Calu3 (cell line): ENCODE results near the gene GRAMD2A. TPM values are rescaled to one million over a fixed set of nuclear protein-coding genes. Genes with fewer than 3 reads are reported as not detected.

ENCODE experiments used
- BruUV-seq: library from RNA; stranded (reverse); fragments of 400-500 nt; replicated peaks from 2 replicates; lab custom pipeline; 2021; lab: Mats Ljungman, UMichigan
- CTCF ChIA-PET: fragments of 300-600 bp; sonication (Branson Sonifier 250); formaldehyde crosslinking; loops from one replicate; lab custom pipeline; 2022; ENCODE audit warnings: antibody characterized with exemption; lab: Charles Lee
- DNase-seq: peaks from one replicate; pipeline ENCODE4 v3.0.0; 2022
- H3K27ac Mint-ChIP-seq: one replicate; pipeline ENCODE4 v1.8.0; 2022; ENCODE audit warnings: mixed read lengths; ENCODE audit not compliant: unreplicated experiment
- H3K27me3 Mint-ChIP-seq: one replicate; pipeline ENCODE4 v1.8.0; 2022; ENCODE audit warnings: mixed read lengths; ENCODE audit not compliant: unreplicated experiment
- H3K36me3 Mint-ChIP-seq: one replicate; pipeline ENCODE4 v1.8.0; 2022; ENCODE audit warnings: mild to moderate bottlenecking, moderate library complexity, mixed read lengths; ENCODE audit not compliant: insufficient read depth, unreplicated experiment
- H3K4me1 Mint-ChIP-seq: one replicate; pipeline ENCODE4 v1.8.0; 2022; ENCODE audit warnings: mild to moderate bottlenecking, low read depth, mixed read lengths; ENCODE audit not compliant: unreplicated experiment
- H3K4me3 Mint-ChIP-seq: one replicate; pipeline ENCODE4 v1.8.0; 2022; ENCODE audit warnings: mild to moderate bottlenecking, low read depth, moderate library complexity, mixed read lengths; ENCODE audit not compliant: unreplicated experiment
- H3K9me3 Mint-ChIP-seq: one replicate; pipeline ENCODE4 v1.8.0; 2022; ENCODE audit warnings: low read depth, mixed read lengths; ENCODE audit not compliant: unreplicated experiment
- intact Hi-C: fragments of 100-400 bp; cut with micrococcal nuclease; formaldehyde crosslinking; loops from one replicate; pipeline ENCODE4 v1.10.0; 2022; ENCODE audit not compliant: unreplicated experiment
- total RNA-seq: library from RNA; stranded (reverse); gene quantifications from 2 replicates; pipeline ENCODE4 v1.2.3, GENCODE V29; 2022
- TF ChIP-seq, protein P1 (sequence below): fragments of 200-600 bp; IDR thresholded peaks from one replicate; pipeline ENCODE4 v1.8.0; 2022; ENCODE audit warnings: antibody characterized with exemption; ENCODE audit not compliant: unreplicated experiment

GRAMD2A gene
- total RNA-seq, 1 experiment from 2014 or later: 2.2 TPM

DNA sequence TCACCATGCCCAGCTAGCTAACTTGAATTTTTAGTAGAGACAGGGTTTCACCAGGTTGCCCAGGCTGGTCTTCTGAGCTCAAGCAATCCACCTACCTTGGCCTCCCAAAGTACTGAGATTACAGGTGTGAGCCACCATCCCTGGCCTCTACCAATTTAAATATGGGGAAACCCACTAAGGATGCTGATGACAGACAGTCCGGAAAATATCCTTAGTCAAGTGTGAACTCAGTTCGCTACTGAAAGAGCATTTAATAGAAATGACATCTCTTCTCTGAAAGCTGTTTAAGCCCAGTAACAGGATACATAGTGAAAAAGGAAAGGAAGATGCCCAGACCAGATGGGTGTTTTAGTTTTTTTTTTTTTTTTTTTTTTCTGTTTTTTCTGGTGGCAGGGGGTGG lies 7.7 kb upstream of the GRAMD2A start:
- peaks cover 94% of the 10 kb centered on the region for H3K36me3 Mint-ChIP-seq

DNA sequence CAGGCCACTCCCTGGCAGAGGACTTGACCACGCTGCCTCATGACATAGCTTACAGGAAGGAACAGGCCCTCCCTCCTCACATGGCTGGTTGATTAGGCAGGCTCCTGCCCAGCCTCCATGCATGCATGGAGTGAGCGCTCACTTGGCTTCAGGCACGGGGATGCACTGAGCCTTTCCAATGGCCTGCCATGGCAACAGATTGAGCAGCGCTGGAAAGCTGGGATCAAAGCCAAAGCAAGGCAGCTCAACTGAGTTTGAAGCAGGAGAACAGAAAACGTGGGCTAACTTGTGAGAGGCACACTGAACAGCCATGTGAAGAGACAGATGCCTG lies 5.9 kb upstream of the GRAMD2A start:
- H3K36me3 Mint-ChIP-seq: peaks cover 93% of the 10 kb centered on the region
- peaks cover 44% of the 10 kb centered on the region for H3K4me1 Mint-ChIP-seq
- H3K27ac Mint-ChIP-seq: peak overlapping the region; percentile 24
- H3K9me3 Mint-ChIP-seq: no peaks in the 10 kb centered on the region
- no peak for DNase-seq
- no peaks in the 10 kb centered on the region for H3K27me3 Mint-ChIP-seq
- CTCF ChIA-PET: interaction anchor here (0.5 kb wide), 1 partner anchor 460 kb away, joined by 5 read pairs; no protein-coding TSS in a partner anchor
- no peak overlapping the region for H3K4me3 Mint-ChIP-seq
- TF ChIP-seq, protein P1, sequence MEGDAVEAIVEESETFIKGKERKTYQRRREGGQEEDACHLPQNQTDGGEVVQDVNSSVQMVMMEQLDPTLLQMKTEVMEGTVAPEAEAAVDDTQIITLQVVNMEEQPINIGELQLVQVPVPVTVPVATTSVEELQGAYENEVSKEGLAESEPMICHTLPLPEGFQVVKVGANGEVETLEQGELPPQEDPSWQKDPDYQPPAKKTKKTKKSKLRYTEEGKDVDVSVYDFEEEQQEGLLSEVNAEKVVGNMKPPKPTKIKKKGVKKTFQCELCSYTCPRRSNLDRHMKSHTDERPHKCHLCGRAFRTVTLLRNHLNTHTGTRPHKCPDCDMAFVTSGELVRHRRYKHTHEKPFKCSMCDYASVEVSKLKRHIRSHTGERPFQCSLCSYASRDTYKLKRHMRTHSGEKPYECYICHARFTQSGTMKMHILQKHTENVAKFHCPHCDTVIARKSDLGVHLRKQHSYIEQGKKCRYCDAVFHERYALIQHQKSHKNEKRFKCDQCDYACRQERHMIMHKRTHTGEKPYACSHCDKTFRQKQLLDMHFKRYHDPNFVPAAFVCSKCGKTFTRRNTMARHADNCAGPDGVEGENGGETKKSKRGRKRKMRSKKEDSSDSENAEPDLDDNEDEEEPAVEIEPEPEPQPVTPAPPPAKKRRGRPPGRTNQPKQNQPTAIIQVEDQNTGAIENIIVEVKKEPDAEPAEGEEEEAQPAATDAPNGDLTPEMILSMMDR: no peak
- intact Hi-C loops: no loop called here
- BruUV-seq: no TSS peak

More for the DNA sequence above, 7.7 kb upstream of the GRAMD2A start:
- TF ChIP-seq, protein P1: no peak
- Mint-ChIP-seq H3K27ac (no peak overlapping the region), H3K27me3 (no peaks in the 10 kb centered on the region), H3K9me3 (no peaks in the 10 kb centered on the region), H3K4me3 (no peak overlapping the region), H3K4me1 (peaks cover 39% of the 10 kb centered on the region)
- no peak for DNase-seq
- intact Hi-C loops: no loop called here
- TSS peak; percentile 3 for BruUV-seq
- CTCF ChIA-PET: no interaction called here

DNA sequence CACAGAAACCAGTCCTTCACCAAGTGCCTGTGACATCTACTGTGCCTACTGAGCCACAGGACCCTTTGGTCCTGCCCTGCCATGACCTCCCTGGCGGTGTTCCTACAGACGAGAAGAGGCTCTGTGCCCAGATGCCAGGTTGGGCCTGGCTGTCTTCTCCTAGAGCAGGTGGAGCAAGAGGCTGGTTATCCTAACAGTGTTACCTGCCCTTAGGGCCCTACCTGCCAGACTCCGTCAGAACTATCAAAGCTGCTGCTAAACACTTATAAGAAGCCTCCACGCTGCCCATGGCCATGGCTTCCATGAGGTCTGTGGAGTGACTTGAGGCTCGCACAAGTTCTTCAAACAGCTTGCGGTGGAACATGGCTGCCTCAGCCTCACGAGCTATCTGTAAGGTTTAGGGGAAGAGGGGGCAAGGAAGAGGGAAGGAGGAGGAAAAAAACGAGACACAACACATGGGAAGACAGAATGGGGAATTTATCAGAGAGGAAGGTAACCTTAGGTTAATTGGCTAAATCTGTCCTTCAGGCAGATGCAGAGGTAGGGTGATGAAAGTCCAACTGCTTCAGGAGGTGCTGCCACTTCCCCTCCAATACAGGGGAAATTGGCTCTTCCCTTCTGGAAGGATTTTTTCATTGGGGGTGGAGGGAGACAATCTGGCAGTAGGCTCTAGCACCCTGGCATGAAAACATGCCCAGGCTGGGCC lies 5.4 kb upstream of the GRAMD2A start:
- peaks cover 93% of the 10 kb centered on the region for H3K36me3 Mint-ChIP-seq
- DNase-seq: no peak
- CTCF ChIA-PET: interaction anchor here (0.5 kb wide), 1 partner anchor 459 kb away, joined by 5 read pairs; no protein-coding TSS in a partner anchor
- no peaks in the 10 kb centered on the region for H3K9me3 Mint-ChIP-seq
- no peak overlapping the region for H3K4me3 Mint-ChIP-seq
- BruUV-seq: no TSS peak
- intact Hi-C loops: no loop called here
- H3K27me3 Mint-ChIP-seq: no peaks in the 10 kb centered on the region
- H3K27ac Mint-ChIP-seq: peak overlapping the region; percentile 24
- TF ChIP-seq, protein P1: no peak
- H3K4me1 Mint-ChIP-seq: peaks cover 49% of the 10 kb centered on the region

DNA sequence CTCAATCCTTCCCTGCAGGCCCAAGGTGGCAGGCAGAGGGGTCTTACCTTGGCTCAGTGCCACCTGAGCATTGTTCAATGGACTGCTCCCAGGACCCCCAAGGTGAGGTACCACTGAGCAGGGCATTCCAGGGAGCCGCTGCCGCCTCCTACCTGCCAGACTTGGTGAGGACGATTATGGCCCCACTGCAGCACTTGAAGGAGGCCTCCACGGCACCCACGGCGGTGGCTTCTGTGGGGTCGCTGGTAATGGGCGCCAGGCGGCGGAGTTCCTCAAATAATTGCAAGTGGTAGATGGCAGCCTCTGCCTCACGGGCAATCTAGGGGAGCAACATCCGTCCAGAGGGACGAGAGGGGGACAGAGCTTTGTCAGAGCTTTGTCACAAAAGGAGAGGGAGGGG lies 4.7 kb upstream of the GRAMD2A start:
- DNase-seq: no peak
- Mint-ChIP-seq H3K4me3 (no peak overlapping the region), H3K4me1 (peaks cover 54% of the 10 kb centered on the region), H3K27ac (peak overlapping the region; percentile 27), H3K9me3 (no peaks in the 10 kb centered on the region), H3K27me3 (no peaks in the 10 kb centered on the region), H3K36me3 (peaks cover 93% of the 10 kb centered on the region)
- intact Hi-C loops: no loop called here
- no TSS peak for BruUV-seq
- CTCF ChIA-PET: no interaction called here
- TF ChIP-seq, protein P1: no peak
